ENCODE data around the gene ACOX2.

ACOX2 gene

GRCh38 chr3:58532794-58533220 is 4.2 kb downstream of the ACOX2 start:
- Histone ChIP-seq H3K4me3 (ENCODE audit: low read length, poor library complexity, severe bottlenecking) (no peak overlapping the region), H3K79me2 (ENCODE audit: insufficient read depth, low read length) (no peaks in the 10 kb centered on the region), H3K36me3 (ENCODE audit: insufficient read depth, low read length) (no peaks in the 10 kb centered on the region), H3K9me2 (replicated peaks; ENCODE audit: low read depth, low read length) (no peaks in the 10 kb centered on the region), H3K9me3 (ENCODE audit: insufficient read depth, low read depth, low read length) (no peaks in the 10 kb centered on the region), H3F3A (ENCODE audit: low read depth) (no peaks in the 10 kb centered on the region), H3K4me2 (ENCODE audit: low read depth, low read length, poor library complexity, severe bottlenecking) (peak overlapping the region; percentile 26), H4K20me1 (ENCODE audit: insufficient read depth, low read length, poor library complexity, severe bottlenecking) (no peaks in the 10 kb centered on the region), H3K4me1 (ENCODE audit: insufficient read depth, low read length, poor library complexity, severe bottlenecking) (peaks cover 48% of the 10 kb centered on the region), H3K9ac (ENCODE audit: low read depth, low read length, poor library complexity, severe bottlenecking) (no peak overlapping the region), H3K27me3 (ENCODE audit: insufficient read depth, low read length, poor library complexity, severe bottlenecking) (no peaks in the 10 kb centered on the region), H2AFZ (ENCODE audit: low read length) (peak overlapping the region; percentile 13; the same call in 1 of the 2 replicates)
- TF ChIP-seq EZH2phosphoT487 (IDR thresholded peaks at IDR 0.05; ENCODE audit: borderline replicate concordance), result no peak
- peak; percentile 90 for TF ChIP-seq CTCF (conservative IDR thresholded peaks at IDR 0.05; ENCODE audit: low read length)

- no peak overlapping the region for H2AFZ ChIP-seq (ENCODE audit: low read length)
- H3F3A ChIP-seq (ENCODE audit: low read depth), result no peaks in the 10 kb centered on the region
- H3K36me3 ChIP-seq (ENCODE audit: insufficient read depth, low read length), result no peaks in the 10 kb centered on the region
- H3K4me3 ChIP-seq (ENCODE audit: low read length, poor library complexity, severe bottlenecking), result no peak overlapping the region
- TF ChIP-seq EZH2phosphoT487 (IDR thresholded peaks at IDR 0.05; ENCODE audit: borderline replicate concordance), result no peak
- peak; percentile 64 for TF ChIP-seq CTCF (conservative IDR thresholded peaks at IDR 0.05; ENCODE audit: low read length)
- H3K9me3 ChIP-seq (ENCODE audit: insufficient read depth, low read depth, low read length), result no peaks in the 10 kb centered on the region
- H3K4me2 ChIP-seq (ENCODE audit: low read depth, low read length, poor library complexity, severe bottlenecking), result no peak overlapping the region
- no peaks in the 10 kb centered on the region for H4K20me1 ChIP-seq (ENCODE audit: insufficient read depth, low read length, poor library complexity, severe bottlenecking)
- H3K79me2 ChIP-seq (ENCODE audit: insufficient read depth, low read length), result no peaks in the 10 kb centered on the region
- peaks cover 40% of the 10 kb centered on the region for H3K4me1 ChIP-seq (ENCODE audit: insufficient read depth, low read length, poor library complexity, severe bottlenecking)
- no peaks in the 10 kb centered on the region for H3K27me3 ChIP-seq (ENCODE audit: insufficient read depth, low read length, poor library complexity, severe bottlenecking)
- H3K9ac ChIP-seq (ENCODE audit: low read depth, low read length, poor library complexity, severe bottlenecking), result no peak overlapping the region
- H3K9me2 ChIP-seq (replicated peaks; ENCODE audit: low read depth, low read length), result no peaks in the 10 kb centered on the region
These were observed 5.0 kb downstream of the ACOX2 start for GRCh38 chr3:58531956-58532355.

- H3K4me1 ChIP-seq (ENCODE audit: insufficient read depth, low read length, poor library complexity, severe bottlenecking), result peaks cover 36% of the 10 kb centered on the region
These were observed 5.4 kb downstream of the ACOX2 start for GRCh38 chr3:58531555-58531954.

More at GRCh38 chr3:58531555-58531954, 5.4 kb downstream of the ACOX2 start:
- Histone ChIP-seq H2AFZ (ENCODE audit: low read length) (no peak overlapping the region), H3K36me3 (ENCODE audit: insufficient read depth, low read length) (no peaks in the 10 kb centered on the region), H3K9ac (ENCODE audit: low read depth, low read length, poor library complexity, severe bottlenecking) (no peak overlapping the region), H3K9me2 (replicated peaks; ENCODE audit: low read depth, low read length) (no peaks in the 10 kb centered on the region), H3K4me2 (ENCODE audit: low read depth, low read length, poor library complexity, severe bottlenecking) (no peak overlapping the region), H4K20me1 (ENCODE audit: insufficient read depth, low read length, poor library complexity, severe bottlenecking) (no peaks in the 10 kb centered on the region), H3K4me3 (ENCODE audit: low read length, poor library complexity, severe bottlenecking) (no peak overlapping the region), H3K9me3 (ENCODE audit: insufficient read depth, low read depth, low read length) (no peaks in the 10 kb centered on the region), H3K27me3 (ENCODE audit: insufficient read depth, low read length, poor library complexity, severe bottlenecking) (no peaks in the 10 kb centered on the region), H3K79me2 (ENCODE audit: insufficient read depth, low read length) (no peaks in the 10 kb centered on the region), H3F3A (ENCODE audit: low read depth) (no peaks in the 10 kb centered on the region)
- no peak for TF ChIP-seq EZH2phosphoT487 (IDR thresholded peaks at IDR 0.05; ENCODE audit: borderline replicate concordance)
- TF ChIP-seq CTCF (conservative IDR thresholded peaks at IDR 0.05; ENCODE audit: low read length), result no peak
